ENCODE results near the gene CYTH3.

Gene CYTH3

GRCh38 chr7:6121141-6121540 is 151.3 kb downstream of the CYTH3 start:
- Histone ChIP-seq H3K27me3 (replicated peaks; ENCODE audit: control insufficient read depth, insufficient read depth, low read length, poor library complexity, severe bottlenecking) (no peaks in the 10 kb centered on the region), H3K27ac (ENCODE audit: insufficient read depth, low read length, poor library complexity, severe bottlenecking) (no peak overlapping the region), H3K36me3 (ENCODE audit: control insufficient read depth, insufficient read depth, low read length) (peaks cover 38% of the 10 kb centered on the region), H3K9me3 (ENCODE audit: control insufficient read depth, low read length) (no peaks in the 10 kb centered on the region), H3K4me3 (ENCODE audit: insufficient read depth, low read depth, low read length, poor library complexity, severe bottlenecking) (no peak overlapping the region), H3K4me1 (ENCODE audit: control insufficient read depth, insufficient read depth, low read length, poor library complexity, severe bottlenecking) (no peaks in the 10 kb centered on the region)
- no peak for DNase-seq

DNA sequence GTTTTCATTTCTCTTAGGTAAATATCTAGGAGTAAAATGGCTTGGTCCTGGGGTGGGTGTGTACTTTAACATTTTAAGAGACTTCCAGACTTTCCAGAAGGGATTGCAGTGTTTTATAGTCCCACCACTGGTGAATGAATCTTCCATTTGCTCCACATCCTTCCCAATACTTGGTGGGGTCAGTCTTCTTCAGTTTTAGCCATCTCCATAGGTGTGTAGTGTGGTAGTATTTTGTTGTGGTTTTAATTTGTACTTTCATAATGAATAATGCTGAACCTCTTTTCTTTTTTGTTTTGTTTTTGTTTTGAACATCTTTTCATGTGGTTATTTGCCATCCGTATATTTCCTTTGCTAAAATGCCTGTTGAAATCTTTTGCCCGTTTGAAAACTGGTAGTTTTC is 154.9 kb downstream of the CYTH3 start:
- H3K36me3 ChIP-seq (ENCODE audit: control insufficient read depth, insufficient read depth, low read length), result peaks cover 50% of the 10 kb centered on the region
- H3K4me1 ChIP-seq (ENCODE audit: control insufficient read depth, insufficient read depth, low read length, poor library complexity, severe bottlenecking), result no peaks in the 10 kb centered on the region
- H3K27me3 ChIP-seq (replicated peaks; ENCODE audit: control insufficient read depth, insufficient read depth, low read length, poor library complexity, severe bottlenecking), result no peaks in the 10 kb centered on the region
- DNase-seq, result no peak
- H3K4me3 ChIP-seq (ENCODE audit: insufficient read depth, low read depth, low read length, poor library complexity, severe bottlenecking), result no peak overlapping the region
- H3K9me3 ChIP-seq (ENCODE audit: control insufficient read depth, low read length), result no peaks in the 10 kb centered on the region
- H3K27ac ChIP-seq (ENCODE audit: insufficient read depth, low read length, poor library complexity, severe bottlenecking), result no peak overlapping the region

GRCh38 chr7:6116211-6116610 is 156.2 kb downstream of the CYTH3 start:
- H3K27me3 ChIP-seq (replicated peaks; ENCODE audit: control insufficient read depth, insufficient read depth, low read length, poor library complexity, severe bottlenecking), result no peaks in the 10 kb centered on the region
- peaks cover 44% of the 10 kb centered on the region for H3K36me3 ChIP-seq (ENCODE audit: control insufficient read depth, insufficient read depth, low read length)
- H3K4me3 ChIP-seq (ENCODE audit: insufficient read depth, low read depth, low read length, poor library complexity, severe bottlenecking), result no peak overlapping the region
- H3K27ac ChIP-seq (ENCODE audit: insufficient read depth, low read length, poor library complexity, severe bottlenecking), result no peak overlapping the region
- no peaks in the 10 kb centered on the region for H3K9me3 ChIP-seq (ENCODE audit: control insufficient read depth, low read length)
- H3K4me1 ChIP-seq (ENCODE audit: control insufficient read depth, insufficient read depth, low read length, poor library complexity, severe bottlenecking), result no peaks in the 10 kb centered on the region
- no peak for DNase-seq

Measured in effector memory CD4-positive, alpha-beta T cell (primary cell).